Dermis microvascular lymphatic vessel endothelial cell (primary cell): ENCODE results near the gene ACAP3. TPM values are rescaled to one million over a fixed set of nuclear protein-coding genes. Genes with fewer than 3 reads are reported as not detected.
"Not testable (repeated sequence)": the region's sequence is repeated elsewhere in the genome, so short reads cannot be mapped to it uniquely, and the experiment has no call there.

Experiments used
- DNase-seq, 2 donors: peaks; one replicate each; pipeline versions ENCODE4 v3.0.0 to v3.0.0-alpha.2; 2010; ENCODE audit warnings: low read depth in 2 of 2
- total RNA-seq: library from RNA; depleted of rRNA; stranded (reverse); fragments of >200 nt; gene quantifications from 2 replicates; pipeline ENCODE4 v1.2.1, GENCODE V29; 2014

Gene ACAP3
- total RNA-seq, 1 donor from 2014 or later, result 11.8 TPM

GRCh38 chr1:1331068-1331965 lies 23.6 kb upstream of the ACAP3 start, which contains the start of gene TAS1R3:
Gene TAS1R3 (plus strand): TSS chr1:1331280. CDS start chr1:1331346, 66 bp downstream.
- DNase-seq, result no peak

GRCh38 chr1:1330366-1331067 lies 22.8 kb upstream of the ACAP3 start:
- no peak for DNase-seq

- DNase-seq, result no peak
Observed at GRCh38 chr1:1329304-1330210, 21.8 kb upstream of the ACAP3 start.

GRCh38 chr1:1328254-1328653 lies 20.5 kb upstream of the ACAP3 start:
- no peak for DNase-seq

GRCh38 chr1:1327291-1327690 lies 19.6 kb upstream of the ACAP3 start:
- DNase-seq, result no peak

GRCh38 chr1:1326075-1326605 lies 18.4 kb upstream of the ACAP3 start:
- no peak for DNase-seq

GRCh38 chr1:1325288-1326074 lies 17.8 kb upstream of the ACAP3 start:
- DNase-seq, result peak; percentile 30 to 67

GRCh38 chr1:1324524-1325287 lies 17.0 kb upstream of the ACAP3 start, which contains the start of the genes CPTP and INTS11:
Gene CPTP (plus strand): TSS chr1:1324802. CDS start chr1:1326911, 2,109 bp downstream.
Gene INTS11 (minus strand): TSS chr1:1324660. CDS start chr1:1324608, 52 bp downstream.
- peak; percentile 77 to 92 for DNase-seq

GRCh38 chr1:1324084-1324523 lies 16.4 kb upstream of the ACAP3 start:
- no peak for DNase-seq

GRCh38 chr1:1322952-1323351 lies 15.2 kb upstream of the ACAP3 start:
- no peak for DNase-seq

- no peak for DNase-seq
Observed at GRCh38 chr1:1322418-1322817, 14.7 kb upstream of the ACAP3 start.

GRCh38 chr1:1321477-1321876 lies 13.7 kb upstream of the ACAP3 start:
- no peak for DNase-seq

GRCh38 chr1:1320666-1321448 lies 13.1 kb upstream of the ACAP3 start:
- DNase-seq, result no peak

- DNase-seq, result no peak
Observed at GRCh38 chr1:1319646-1319941, 11.9 kb upstream of the ACAP3 start.

GRCh38 chr1:1318777-1319645 lies 11.3 kb upstream of the ACAP3 start:
- DNase-seq, result no peak

- DNase-seq, result peak; percentile 33 to 77
Observed at GRCh38 chr1:1318131-1318652, 10.5 kb upstream of the ACAP3 start.

GRCh38 chr1:1317420-1317819 lies 9.7 kb upstream of the ACAP3 start:
- no peak for DNase-seq

- not testable (repeated sequence) for DNase-seq
Observed at GRCh38 chr1:1316199-1316598, 8.5 kb upstream of the ACAP3 start.
